Jurkat, Clone E6-1 (cell line): Measurements from ENCODE around the gene HDAC10.

ENCODE experiments used
- DNase-seq: peaks from one replicate; pipeline ENCODE4 v3.0.0-alpha.2; 2011; ENCODE audit warnings: low read depth, low spot score
- H3K4me3 ChIP-seq: 2 replicates; pipeline ENCODE4 v1.5.1; 2011; ENCODE audit warnings: mild to moderate bottlenecking, low read length, control low read depth, moderate library complexity

The HDAC10 gene

DNA sequence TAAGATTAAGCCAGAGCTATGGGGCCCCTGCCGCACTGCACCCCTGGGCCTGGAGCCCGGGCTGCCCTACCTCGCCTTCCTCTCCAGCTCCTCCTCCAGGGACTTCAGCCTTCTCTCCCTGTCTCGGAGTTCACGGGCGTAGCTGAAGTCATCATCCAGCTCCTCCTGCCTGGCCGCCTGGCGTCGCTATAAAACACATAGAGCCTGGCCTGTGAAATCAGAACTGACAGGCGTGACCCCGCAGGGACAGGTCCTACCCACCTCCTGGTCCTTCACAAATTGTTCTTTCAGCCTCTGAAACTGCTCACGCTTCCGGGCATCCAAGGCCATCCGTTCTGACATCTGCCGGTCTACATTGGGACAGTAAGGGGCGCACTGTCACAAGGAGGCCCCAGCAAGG, 27.0 kb downstream of the HDAC10 start:
- no peak for DNase-seq
- no peak overlapping the region for H3K4me3 ChIP-seq

DNA sequence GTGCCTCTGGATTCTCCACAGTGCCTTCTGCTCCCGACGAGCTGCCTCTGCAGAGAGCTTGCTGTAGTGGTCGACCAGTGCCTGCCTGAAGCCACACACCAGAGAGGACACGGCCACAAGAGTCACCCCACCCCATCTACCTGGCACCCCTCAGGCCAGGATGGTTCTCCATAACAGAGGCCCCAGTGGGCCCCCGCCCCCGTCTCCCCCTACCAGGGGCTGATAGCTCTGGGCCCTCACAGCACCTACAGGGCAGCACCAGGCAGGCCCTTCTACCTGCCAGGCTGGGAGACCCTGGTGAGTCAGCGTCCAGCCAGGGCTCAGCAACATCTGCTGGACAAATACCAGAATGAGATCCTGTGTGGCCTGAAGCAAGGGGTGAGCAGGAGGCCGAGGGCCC, 28.6 kb downstream of the HDAC10 start:
- no peak overlapping the region for H3K4me3 ChIP-seq
- DNase-seq, result no peak

DNA sequence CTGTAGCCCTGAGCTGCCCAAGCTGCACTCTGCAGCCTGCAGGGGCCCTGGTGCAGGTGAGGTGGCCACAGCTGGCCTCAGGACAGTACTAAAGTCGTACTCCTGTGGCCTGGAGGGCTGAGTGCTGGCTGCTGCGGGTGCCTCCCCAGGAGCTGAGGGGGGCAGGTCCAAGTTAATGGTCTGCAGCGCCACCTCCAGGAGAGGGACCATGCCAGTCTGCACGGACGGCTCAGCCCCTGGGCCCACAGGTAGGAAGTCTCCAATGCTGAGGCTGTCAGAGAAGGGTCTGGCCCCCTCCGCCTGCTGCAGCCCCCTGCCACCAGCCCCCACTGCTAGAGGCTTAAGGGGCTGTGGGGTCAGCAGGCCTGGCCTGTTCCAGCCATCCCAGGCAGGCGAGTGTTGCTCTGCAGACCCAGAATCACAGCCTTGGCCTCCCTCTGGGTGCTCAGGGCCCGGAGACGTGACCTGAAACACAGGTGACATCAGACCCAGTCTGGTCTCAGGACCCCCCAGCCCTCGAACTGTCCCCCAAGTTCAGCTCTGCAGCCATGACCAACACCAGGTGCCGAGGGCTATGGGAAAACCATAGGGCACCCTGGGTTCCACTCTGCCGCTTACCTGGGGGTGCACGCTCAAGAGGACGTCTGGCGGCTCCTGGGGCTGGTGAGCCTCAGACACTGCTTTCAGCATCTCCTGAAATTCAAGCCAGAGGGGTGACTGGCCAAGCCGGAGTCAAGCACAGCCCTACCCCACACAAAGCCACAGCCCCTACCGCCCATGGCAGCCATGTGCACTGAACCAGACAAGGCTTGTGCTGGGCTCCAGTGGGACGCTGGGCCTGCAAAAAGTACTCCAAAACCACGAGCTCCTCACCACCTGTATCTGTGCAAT, 29.4 kb downstream of the HDAC10 start:
- no peak overlapping the region for H3K4me3 ChIP-seq

DNA sequence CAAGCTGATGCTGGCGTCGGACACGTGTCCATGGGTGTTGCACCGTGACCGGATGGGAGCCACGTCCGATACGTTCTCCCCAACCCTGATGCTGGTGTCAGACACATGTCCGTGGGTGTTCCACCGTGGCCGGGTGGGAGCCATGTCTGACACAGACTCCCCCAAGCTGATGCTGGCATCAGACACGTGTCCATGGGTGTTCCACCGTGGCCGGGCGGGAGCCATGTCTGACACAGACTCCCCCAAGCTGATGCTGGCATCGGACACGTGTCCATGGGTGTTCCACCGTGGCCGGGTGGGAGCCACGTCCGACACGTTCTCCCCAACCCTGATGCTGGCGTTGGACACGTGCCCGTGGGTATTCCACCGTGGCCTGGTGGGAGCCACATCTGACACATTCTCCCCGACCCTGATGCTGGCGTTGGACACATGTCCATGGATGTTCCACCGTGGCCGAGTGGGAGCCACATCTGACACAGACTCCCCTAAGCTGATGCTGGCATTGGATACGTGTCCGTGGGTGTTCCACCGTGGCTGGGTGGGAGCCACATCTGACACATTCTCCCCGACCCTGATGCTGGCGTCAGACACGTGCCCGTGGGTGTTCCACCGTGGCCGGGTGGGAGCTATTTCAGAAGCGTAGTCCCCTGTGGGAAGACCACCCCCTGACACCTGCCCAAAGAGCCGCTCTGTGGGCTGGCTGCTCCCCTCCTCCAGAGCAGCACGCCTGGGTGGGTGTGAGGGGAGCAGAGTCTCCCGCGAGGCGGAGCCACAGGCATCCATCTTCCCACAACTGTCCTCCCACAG, 30.3 kb downstream of the HDAC10 start:
- H3K4me3 ChIP-seq, result no peak overlapping the region
- DNase-seq, result no peak

More for the DNA sequence above, 29.4 kb downstream of the HDAC10 start:
- no peak for DNase-seq

DNA sequence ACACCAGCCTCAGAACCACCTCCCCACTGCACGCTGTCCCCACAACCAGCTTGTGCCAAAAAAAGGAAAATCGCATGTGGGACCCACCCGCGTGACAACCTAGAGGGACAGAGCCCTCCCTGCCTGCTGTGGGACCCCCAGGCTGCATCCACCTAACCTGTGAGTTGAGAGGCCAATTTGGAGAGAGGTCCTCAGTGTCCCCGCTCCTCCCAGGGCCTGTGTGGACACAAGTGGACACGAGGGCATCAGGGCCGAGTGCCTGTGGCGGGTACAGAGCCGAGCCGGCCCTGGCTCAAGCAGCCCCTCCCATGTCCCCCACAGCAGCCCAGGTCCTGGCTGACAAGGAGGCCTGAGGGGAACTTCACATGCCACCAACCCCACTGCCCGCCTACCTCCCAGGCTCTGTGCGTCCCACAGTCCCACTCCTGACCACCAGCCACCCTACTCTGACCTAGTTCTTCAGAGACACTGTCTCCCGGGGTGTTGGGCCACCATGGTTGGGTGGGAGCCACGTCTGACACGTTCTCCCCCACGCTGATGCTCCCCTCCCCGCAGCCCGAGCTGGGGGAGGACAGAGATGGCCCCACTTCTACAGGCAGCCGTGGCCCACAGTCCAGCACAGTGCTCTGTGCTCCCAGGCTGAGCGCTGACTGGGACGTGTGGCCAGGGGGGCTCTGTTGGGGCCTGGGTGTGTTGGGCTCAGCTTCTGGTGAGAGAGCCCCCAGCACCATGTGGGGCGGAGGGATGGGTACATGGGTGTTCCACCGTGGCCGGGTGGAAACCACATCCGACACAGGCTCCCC, 31.1 kb downstream of the HDAC10 start:
- no peak overlapping the region for H3K4me3 ChIP-seq
- DNase-seq, result no peak

DNA sequence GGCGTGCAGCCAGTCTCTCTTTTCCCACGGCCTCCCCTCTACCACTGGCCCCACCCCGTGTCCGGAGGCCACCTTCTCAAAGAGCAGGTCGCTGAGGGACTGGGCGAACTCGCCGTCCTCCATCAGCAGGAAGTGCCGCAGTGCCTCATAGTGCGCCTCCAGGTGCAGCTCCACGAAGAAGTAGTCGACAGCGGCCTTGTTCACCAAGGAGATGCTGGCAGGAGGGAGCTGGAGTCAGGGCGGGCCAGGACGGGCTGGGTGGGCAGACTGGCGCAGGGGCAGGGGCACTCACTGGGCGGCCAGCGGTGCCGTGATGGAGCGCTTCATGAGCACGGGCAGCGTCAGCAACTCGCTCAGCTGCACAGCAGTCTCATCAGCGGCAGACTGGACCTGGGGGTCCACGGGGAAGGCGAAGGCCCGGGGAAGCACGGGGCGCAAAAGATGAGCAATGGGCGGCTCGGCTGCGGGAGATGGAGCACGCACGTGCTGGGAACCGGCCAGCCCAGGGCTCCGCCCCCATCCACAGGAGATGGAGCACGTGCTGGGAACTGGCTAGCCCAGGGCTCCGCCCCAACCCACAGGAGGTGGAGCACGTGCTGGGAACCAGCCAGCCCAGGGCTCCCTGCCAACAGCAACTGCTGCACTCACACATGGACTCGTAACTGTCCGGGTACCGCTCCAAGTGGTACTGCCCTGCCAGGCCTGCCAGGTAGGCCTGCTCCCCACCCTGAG, 31.9 kb downstream of the HDAC10 start:
- DNase-seq, result no peak
- H3K4me3 ChIP-seq, result no peak overlapping the region

DNA sequence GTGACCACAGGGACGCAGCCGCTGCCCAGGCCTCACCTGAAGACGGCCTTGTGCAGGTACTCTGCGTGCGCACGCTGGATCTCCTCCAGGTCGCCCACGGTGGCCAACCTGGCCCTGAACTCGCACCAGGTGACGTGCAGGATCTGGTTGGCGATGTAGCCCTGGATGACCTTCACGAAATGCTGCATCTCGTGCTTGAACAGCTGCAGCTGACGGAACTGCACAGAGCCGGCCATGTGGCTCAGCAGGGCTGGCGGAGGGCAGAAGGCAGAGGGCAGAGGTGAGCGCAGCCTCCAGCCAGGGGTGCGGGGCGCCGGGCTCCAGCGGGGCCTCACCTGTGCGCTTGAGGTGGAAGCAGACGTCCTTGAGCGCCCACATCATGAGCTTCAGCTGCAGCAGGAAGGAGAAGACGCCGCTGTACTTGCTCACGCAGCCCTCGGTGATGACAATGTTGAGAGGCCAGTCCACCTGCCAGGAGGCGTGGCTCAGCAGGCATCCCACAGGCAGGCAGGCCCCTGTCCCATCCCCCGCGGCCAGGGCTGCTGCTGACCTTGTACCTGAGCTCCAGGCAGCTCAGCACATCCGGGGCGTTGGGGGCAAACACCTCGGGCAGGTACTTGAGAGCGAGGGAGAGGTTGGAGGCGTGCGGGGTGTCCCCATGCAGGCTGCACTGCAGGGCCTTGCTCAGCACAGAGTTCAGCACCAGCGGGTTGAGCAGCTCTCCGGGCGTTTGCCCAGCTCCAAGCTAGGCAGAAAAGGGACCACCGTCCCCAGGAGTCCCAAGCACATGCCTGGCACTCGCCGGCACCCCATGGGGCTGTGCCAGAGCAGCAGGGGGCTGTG, 32.7 kb downstream of the HDAC10 start:
- no peak for DNase-seq

DNA sequence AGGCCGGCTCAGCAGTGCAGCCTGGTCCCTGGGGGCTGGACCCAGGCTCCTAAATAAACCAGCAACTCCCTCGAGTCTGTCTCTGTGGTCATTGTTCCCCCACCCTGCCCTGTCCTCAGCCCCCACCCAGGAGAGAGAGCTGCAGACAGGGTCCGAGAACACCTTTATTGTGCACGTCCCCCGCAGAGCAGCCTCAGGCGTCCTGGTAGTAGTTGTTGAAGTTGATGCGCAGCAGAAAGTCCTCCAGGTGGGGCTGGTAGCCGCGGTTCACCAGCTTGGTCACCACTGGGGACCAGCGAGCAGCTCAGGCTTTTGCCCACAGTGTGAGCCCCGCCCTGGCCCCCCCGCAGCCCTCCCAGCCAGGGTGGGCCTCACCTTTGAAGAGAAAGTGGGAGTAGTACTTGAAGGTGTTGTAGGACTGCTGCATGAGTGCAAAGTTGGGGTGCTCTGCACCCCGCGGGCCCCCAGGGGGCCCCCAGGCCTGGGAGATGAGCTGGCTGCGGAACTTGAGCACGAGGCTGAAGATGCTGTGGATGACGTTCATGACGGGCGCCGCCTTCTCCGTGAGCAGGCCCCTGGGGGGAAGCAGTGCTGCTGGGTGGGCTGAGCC, 33.4 kb downstream of the HDAC10 start:
- no peak overlapping the region for H3K4me3 ChIP-seq
- DNase-seq, result no peak

More for the DNA sequence above, 32.7 kb downstream of the HDAC10 start:
- H3K4me3 ChIP-seq, result no peak overlapping the region

DNA sequence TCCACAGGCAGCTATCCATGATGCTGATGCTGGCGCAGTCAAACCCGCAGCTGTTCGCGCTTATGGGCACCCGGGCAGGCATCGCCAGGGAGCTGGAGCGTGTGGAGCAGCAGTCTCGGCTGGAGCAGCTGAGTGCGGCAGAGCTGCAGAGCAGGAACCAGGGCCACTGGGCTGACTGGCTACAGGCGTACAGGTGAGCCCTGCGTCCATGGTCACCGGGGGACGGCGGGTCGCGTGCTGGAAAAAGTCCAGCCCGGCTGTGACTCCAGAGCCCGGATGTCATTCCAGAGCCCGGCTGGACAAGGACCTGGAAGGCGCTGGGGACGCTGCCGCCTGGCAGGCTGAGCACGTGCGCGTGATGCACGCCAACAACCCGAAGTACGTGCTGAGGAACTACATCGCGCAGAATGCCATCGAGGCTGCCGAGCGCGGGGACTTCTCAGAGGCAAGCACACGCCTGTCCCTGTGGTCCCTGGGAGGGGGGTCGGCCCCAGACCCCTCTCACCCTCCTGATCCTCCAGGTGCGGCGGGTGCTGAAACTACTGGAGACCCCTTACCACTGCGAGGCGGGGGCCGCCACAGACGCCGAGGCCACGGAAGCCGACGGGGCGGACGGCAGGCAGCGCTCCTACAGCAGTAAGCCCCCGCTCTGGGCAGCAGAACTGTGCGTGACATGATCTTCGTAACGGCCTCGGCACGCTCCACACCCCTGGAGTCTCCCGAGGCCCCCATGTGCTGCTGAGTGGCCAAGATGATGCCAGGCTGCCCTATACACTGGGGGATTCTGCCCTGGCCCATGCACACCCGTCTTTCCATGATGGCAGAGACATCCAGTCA, 34.2 kb downstream of the HDAC10 start:
- DNase-seq, result no peak
- no peak overlapping the region for H3K4me3 ChIP-seq

DNA sequence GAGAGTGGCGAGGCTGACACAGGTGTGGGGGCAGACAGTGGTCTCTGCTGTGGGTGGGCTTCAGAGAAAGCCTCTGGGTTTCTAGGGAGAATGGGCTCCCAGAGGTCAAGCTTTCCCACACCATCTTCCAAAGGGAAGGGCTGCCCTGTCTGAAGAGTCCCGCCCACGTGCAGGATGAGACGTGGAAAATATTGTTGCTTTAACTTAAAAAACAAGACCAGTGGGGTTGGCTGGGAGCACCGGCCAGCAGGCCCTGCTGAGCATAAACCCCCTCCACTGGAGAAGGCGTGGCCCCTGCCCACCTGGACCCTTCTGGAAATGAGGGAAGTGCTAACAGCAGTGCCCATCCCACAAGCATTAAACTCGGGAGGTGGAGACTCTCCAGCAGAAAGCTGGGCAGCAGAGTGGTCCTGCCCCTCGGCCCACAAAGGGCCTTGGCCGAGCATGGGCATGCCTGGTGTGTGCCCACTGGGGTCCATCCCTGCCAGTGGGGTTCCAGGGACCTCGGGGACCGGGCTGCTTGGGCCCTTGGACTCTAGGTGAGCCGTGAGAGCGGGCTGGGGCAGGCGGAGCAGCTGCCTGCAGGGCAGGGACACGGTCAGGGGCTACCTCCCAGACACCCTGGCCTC, 34.9 kb downstream of the HDAC10 start:
- no peak overlapping the region for H3K4me3 ChIP-seq
- DNase-seq, result no peak

DNA sequence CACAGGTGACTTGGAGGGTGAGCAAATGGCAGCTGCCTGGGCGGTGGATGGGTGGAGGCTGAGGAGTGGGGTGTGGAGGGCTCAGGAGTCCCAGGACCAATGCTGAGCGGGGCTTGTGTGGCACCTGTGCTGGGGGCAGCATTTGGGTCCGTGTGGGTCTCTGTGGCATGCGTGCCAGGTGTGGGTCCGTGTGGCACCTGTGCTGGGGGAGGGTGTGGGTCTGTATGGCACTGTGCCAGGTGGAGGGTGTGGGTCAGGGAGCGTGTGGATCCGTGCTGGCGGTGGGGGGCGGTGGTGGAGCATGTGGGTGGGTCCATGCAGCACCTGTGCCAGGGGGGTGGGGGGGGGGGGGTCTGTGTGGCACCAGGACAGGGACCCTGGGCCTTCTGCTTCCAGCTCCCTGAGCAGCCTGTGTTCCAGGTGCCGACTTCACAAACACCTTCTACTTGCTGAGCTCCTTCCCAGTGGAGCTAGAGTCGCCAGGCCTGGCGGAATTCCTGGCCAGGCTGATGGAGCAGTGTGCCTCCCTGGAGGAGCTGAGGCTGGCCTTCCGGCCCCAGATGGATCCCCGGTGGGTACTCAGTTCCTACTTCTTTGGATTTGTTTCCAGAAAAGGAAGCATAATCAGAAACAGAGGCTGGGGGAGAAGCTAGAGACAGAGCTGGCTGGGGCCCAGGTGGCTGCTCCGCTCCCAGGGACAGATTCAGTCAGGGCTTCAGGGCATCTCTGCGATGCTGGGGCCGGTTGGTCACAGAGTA, 35.6 kb downstream of the HDAC10 start:
- no peak overlapping the region for H3K4me3 ChIP-seq

DNA sequence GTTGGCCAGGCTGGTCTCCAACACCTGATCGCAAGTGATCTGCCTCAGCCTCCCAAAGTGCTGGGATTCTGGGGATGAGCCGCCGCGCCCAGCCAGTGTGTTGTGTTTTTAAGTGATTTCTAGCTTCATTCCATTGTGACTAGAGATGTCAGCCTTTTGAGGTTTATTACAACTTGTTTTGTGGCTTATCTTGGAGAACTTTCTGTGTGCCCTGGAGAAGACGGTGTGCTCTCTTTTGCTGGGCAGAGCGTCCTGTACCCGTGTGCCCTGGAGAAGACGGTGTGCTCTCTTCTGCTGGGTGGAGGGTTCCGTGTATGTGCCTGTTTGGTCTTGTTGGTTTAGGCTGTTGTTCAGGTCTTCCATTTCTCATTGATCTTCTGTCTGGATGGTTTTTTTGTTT, 37.8 kb downstream of the HDAC10 start:
- no peak overlapping the region for H3K4me3 ChIP-seq
- no peak for DNase-seq

More for the DNA sequence above, 35.6 kb downstream of the HDAC10 start:
- DNase-seq, result no peak

DNA sequence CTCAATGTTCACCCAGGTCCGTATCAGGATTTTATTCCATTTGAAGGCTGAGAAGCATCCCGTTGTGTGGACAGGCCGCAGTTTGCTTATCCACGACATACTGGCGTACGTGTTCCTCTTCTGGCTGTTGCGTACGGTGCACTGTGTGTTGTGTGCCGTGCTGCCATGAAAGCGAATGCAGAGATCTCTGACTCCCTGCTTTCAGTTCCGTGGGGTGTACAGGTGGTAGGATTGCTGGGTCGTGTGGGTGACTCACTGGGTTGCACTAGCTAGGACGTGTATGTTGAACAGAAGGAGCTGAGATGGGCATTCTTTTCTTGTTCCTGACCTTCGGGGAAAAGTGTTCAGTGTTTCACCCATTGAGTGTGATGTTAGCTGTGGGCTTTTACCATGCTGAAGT, 39.9 kb downstream of the HDAC10 start:
- no peak for DNase-seq
- no peak overlapping the region for H3K4me3 ChIP-seq

DNA sequence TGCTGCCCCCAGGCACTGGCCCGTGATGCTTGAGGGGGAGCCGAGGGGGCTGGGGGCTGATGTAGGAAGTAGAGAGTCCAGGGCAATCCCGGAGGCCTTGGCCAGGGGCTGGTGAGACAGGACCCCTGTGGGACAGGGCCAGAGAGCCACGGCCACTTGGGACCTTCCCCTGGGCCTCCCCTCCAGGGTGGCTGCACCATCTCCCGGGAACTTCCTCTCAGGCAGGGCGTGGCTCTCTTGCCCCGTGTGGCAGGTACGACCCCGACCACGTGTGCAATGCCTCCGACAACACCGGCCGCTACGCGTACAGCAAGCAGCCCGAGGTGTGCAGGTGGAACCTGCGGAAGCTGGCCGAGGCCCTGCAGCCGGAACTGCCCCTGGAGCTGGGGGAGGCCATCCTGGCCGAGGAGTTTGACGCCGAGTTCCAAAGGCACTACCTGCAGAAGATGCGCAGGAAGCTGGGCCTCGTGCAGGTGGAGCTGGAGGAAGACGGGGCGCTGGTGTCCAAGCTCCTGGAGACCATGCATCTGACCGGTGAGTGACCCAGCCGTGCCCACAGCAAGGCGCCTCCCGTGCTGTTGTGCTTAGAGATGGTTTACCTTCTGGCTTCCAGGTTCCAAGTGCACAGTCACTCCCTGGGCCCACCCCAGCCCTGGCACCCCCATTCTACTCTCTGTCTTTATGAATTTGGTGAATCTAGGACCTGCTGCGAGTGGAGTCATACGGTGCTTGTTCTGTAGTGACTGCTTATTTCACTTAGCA, 40.5 kb downstream of the HDAC10 start:
- DNase-seq, result no peak
- no peak overlapping the region for H3K4me3 ChIP-seq

DNA sequence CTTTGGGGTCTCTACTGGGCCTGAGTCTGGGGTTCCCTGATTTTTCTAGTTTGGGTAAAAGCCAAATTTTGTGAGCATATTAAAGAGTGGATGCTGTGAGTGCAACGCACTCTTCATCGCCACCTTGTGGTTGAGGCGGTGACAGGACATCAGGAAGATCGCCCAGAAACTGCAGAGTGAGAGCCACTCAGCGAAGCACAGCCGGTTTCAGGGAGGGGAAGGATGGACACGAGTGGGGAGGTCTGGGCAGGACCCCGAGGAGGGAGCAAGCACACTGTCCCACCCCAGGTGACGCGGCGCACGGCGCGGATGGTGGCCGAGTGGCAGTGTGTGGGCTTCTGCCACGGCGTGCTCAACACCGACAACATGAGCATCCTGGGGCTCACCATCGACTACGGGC, 41.2 kb downstream of the HDAC10 start:
- DNase-seq, result peak; percentile 46

More for the DNA sequence above, 41.2 kb downstream of the HDAC10 start:
- no peak overlapping the region for H3K4me3 ChIP-seq
